RWPE1 (cell line): ENCODE results near the gene TIMM23B.
A peak's percentile ranks its signal among the peaks of the same experiment; 100 is the strongest.
"Not testable (repeated sequence)": the region's sequence is repeated elsewhere in the genome, so short reads cannot be mapped to it uniquely, and the experiment has no call there.

Experiments used
- CTCF ChIA-PET: fragments of 350-600 bp; sonication (Branson Sonifier 250); formaldehyde crosslinking; extraction: SDS; loops from one replicate; lab custom pipeline; 2021; lab: Yijun Ruan, JAX
- POLR2A ChIA-PET: fragments of 400-600 bp; formaldehyde crosslinking; extraction: SDS; loops from one replicate; lab custom pipeline; 2020; ENCODE audit warnings: antibody characterized with exemption; ENCODE audit not compliant: low non-redundant PET; lab: Yijun Ruan, JAX
- DNase-seq: peaks from one replicate; pipeline ENCODE4 v3.0.0; 2012; ENCODE audit warnings: low spot score
- H3K27ac ChIP-seq: fragments of 450-650 bp; 2 replicates; pipeline ENCODE4 v1.5.1; 2017

The TIMM23B gene, protein sequence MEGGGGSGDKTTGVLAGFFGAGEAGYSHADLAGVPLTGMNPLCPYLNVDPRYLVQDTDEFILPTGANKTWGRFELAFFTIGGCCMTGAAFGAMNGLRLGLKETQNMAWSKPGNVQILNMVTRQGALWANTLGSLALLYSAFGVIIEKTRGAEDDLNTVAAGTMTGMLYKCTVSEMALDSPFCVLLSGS

DNA sequence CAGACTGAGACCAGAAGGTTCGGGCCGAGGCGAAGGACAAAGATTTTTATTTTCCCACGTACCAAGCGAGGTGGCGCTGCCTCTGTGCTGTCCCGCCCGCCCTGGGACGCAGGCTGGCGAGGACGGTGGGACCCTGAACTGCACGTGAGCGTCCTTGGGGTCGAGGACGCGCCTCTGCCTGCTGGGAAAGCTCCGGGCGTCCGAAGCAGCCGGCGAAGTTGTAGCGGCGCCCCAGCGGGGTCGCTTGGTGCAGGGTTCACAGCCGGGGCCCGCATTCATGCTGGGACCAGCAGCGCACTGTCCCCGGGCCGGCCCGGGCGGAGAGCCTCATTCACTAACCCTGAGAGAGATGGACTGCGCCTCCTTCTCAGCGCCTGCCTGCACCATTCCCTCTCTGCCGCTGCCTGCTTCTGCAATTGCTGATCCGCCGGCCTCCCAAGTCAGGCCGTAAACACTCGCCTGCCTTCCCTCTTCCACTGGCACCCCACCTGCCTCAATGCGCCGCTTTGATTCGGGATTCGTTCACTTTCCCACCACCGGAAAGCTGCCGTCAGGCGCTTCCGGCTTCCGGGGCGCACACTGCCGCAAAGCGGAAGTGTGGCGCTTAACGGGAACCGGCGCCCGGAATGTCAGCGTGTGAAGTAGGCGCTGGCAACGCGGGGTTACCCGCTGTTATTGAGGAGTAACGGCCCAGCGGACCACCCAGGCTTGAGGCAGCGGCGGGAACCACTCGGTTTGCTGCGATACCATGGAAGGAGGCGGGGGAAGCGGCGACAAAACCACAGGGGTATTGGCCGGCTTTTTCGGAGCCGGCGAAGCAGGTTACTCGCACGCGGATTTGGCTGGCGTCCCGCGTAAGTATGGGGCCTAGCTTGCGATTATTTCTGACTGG lies at the start of gene TIMM23B, which contains the start of gene PARG:
TSS of gene TIMM23B (plus strand) at position 607 of the 892 bp plus-strand sequence. CDS start at position 749, 142 bp downstream.
TSS of gene PARG (minus strand) at position 581 of the 892 bp plus-strand sequence. CDS start at position 279, 302 bp downstream.
- CTCF ChIA-PET, POLR2A ChIA-PET: not testable (repeated sequence)
- DNase-seq, result peak; percentile 35
- peak within 1 kb of the TSS; percentile 73 for H3K27ac ChIP-seq

DNA sequence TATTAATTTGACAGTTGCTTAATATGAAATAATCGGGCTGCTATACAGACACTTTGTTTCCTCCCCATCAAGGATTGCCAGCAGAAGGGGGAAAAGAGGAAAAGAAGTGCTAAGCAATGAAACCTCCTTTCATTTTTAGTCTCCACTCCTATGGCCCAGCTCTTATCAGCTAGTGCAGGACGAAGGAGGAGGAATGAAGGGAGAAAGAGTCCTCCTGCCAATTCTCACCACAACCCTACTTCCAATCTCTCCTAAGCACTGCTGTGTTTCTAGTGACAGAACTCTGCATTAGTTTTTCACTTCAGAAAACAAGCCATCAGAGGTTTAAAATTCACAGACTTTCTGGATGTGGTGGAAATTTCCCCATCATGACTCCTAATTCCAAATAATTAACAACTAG lies 41.9 kb upstream of the TIMM23B start:
- H3K27ac ChIP-seq, DNase-seq, CTCF ChIA-PET, POLR2A ChIA-PET: not testable (repeated sequence)

DNA sequence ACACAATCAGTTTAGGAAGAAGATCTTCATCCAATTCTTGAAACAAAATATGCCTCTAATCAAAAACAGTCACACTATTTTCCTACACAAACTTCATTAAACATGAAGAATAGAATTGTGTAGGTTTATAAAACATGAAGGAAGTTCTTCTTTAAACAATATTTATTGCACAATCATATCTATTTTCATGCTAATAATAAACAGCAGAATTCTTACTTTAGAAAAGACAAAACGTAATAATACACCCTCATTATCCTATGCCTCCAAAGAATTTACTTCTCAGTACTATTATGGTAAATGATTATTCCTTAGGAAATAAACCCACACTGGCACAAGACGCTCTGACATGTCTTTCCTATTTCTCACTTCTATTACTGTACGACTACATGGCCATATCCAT lies 41.4 kb upstream of the TIMM23B start:
- POLR2A ChIA-PET, DNase-seq, CTCF ChIA-PET: not testable (repeated sequence)

DNA sequence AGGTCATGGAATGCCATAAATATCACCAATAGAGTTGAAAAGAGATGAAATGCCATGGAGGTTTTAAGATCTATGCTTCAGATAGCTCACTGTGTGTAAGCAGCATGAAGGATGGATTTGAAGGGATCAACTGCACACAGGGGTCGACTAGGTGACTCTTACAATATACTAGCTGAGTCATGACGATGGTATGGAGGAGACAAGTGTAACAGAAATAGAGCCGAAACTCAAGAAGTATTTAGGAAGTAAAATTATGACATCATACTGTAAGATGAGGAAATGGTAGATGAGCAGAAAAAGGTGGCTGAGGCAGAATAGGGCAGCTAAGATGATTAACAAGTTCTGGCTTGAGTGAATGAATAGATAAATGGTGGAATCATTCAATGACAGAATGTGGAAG lies 38.0 kb upstream of the TIMM23B start:
- DNase-seq, result not testable (repeated sequence)

More for the DNA sequence above, 41.4 kb upstream of the TIMM23B start:
- H3K27ac ChIP-seq, result not testable (repeated sequence)

DNA sequence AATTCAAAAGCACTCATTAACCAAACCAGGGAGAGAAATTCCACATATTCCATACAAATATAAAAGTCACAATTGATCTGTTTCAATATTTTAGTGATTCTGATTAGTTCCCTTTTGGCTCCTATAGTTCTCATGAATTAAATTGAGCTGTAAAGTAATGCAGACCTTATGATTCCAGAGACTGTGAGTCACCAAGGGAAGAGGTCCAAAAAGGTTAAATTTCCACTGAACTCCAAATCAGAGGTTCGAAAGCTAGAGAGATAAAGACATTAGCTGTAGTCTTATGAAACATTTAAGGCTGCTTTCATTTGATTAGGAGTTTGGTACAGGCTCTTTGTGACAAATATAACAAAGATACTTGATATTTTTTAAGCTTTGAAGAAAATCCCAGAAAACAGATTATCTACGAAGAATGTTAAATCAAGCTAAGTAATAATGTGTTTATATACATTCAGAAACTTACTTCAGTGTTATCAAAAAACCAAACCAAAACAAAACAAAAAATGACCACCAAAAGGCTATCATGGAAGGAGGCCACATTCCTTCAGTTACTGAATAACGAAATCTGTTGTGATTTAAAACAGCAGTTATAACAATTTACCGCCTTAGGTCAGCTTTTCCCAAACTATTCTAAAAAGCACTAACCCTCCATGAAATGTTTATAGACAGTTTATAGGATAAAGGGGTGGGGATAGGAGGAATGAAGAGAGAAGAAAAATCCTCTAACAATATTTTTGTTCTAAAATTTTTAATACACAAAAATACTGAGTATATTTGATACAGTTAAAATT lies 33.4 kb upstream of the TIMM23B start:
- DNase-seq, H3K27ac ChIP-seq, CTCF ChIA-PET, POLR2A ChIA-PET: not testable (repeated sequence)

More for the DNA sequence above, 38.0 kb upstream of the TIMM23B start:
- H3K27ac ChIP-seq, POLR2A ChIA-PET, CTCF ChIA-PET: not testable (repeated sequence)

DNA sequence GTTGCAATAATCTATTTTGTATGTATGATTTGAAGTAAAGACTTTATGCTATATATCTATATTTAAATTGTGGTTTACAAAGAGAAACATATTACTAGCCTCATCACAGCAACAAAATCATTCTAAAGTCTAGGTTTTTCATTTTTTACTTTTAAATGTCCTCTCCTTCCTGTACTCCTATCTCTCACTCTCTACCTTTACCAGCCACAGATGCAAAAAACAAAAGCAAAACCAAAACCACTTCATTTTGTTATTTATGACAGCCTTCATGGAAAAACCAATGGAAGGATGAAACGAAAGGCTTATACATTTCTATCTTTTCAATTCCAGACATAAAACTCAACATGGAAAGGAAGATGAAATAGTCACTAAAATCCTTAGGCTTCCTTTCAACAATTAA lies 31.6 kb upstream of the TIMM23B start:
- DNase-seq, H3K27ac ChIP-seq, POLR2A ChIA-PET, CTCF ChIA-PET: not testable (repeated sequence)

DNA sequence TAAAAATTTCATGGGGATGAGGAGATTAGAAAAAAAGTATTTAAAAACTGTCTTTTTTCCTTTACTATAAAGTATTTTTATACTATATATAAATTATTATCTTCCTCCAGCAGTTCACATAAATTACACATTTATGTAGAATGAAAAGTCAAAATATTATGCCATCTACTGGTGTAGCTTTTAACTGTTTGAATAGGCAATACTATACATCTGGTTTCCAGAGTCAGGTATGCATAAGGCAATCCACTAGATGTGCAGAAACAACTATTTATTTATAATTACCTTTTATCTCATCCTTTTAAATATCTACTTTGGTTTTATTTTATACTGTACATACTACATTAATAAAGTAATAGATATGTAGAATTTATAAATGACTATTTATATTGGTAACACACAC lies 25.4 kb upstream of the TIMM23B start:
- DNase-seq, POLR2A ChIA-PET, CTCF ChIA-PET, H3K27ac ChIP-seq: not testable (repeated sequence)

DNA sequence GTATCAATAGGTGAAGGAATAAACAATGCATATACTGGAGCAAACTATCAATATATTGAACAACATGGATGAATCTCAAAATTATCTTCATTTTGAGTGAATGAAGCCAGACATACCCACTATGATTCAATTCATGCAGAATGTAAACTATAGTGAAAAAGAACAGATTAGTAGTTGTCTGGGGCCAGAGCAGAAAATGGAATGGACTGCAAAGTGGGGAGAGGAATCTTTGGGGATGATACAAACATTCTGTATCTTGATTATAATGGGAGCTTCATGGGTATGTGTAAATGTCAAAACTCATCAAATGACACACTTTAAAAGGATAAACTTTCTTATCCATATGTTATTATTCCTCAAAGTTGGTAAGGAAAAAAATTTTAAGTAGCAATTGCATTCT lies 23.9 kb upstream of the TIMM23B start:
- POLR2A ChIA-PET, H3K27ac ChIP-seq, CTCF ChIA-PET, DNase-seq: not testable (repeated sequence)

DNA sequence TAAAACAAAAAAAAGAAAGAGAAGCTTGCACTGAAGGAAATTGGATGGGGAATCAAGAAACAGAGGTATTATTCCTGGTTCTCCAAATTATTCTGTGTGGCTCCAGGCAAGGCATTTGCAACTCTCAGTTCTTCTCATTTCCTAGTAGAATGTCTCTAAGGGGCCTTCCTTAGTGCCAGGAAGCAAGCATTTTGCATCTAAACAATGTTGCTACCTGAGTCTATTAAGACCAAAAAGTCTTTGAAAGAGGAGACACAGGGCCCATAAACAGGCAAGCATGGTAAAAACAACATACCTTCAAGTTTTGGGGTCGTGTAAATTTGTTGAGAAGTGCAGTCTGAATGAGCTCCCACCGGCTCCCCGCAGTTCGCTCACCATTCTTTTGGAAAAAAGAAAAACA lies 19.8 kb upstream of the TIMM23B start:
- POLR2A ChIA-PET, H3K27ac ChIP-seq, DNase-seq: not testable (repeated sequence)
- CTCF ChIA-PET, result interaction anchor here (0.6 kb wide), 1 partner anchor 560 kb away, joined by 4 read pairs; no protein-coding TSS in a partner anchor

DNA sequence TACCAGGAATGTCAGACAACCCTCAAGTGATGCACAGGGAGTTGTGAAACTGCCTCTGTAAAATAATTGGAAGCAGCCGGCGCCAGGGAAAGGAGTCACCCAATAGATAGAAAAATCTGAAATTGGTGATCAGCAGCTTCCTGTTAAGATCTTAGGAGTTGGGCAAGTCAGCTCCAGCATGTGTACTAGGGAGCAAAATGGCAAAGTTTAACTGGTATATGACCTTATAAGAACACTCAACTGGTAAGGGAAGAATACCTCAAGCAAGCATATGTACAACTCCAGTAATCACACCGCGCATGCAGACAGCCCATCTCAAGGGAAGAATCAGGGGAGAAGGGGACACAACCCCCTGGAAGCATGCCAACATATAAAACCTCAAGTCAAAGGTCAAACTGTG lies 18.3 kb upstream of the TIMM23B start:
- CTCF ChIA-PET, POLR2A ChIA-PET, H3K27ac ChIP-seq, DNase-seq: not testable (repeated sequence)

DNA sequence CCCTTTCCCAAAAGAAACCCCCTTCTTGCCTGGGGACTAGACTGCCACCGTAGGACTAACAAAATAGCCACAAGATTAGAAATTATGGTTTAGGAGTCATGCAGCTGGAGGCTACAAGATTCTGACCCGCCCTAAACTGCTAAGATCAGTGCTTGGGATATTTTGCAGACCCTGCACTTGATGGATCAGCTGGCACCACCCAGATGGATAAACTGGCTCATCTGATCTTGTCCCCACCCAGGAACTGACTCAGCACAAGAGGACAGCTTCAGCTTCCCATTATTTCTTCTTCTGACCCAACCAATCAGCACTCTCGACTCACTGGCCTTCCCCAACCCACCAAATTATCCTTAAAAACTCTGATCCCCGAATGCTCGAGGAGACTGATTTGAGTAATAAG lies 10.6 kb upstream of the TIMM23B start:
- POLR2A ChIA-PET, DNase-seq, CTCF ChIA-PET, H3K27ac ChIP-seq: not testable (repeated sequence)

DNA sequence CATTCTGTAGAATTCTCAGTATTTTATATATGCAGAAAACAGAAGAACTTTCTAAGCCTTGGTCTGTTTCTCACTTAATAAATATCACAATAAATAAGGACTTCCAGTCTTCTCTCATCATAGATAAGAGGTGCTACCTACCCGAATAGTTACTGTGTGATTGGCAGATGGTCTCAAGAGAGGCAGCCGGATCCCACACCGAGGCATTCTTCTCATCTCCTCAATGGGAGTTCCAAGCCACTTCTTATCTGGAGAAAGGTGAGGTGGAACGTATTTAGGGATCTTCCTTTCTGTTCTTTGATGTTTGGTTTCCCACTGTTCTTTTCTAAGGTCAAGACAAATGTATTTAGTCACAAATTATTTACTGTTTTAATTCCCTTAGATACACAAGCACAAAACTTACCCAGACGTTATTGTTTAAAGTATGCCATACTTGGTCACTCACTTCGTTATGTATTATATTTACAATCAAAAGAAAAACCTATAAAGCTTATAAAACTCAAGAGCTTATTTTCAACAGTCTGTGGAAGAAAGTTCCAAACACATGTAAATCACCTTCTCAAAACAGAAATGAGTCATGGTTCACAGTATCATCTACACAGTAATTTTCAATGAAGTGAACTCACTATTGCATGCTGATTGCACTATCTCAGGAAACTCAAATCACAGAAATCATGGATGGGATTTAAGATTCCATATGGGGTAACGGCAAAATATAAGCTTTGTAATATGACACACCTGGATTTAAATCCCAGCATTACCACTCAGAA lies 9.7 kb upstream of the TIMM23B start:
- CTCF ChIA-PET, DNase-seq, POLR2A ChIA-PET, H3K27ac ChIP-seq: not testable (repeated sequence)

DNA sequence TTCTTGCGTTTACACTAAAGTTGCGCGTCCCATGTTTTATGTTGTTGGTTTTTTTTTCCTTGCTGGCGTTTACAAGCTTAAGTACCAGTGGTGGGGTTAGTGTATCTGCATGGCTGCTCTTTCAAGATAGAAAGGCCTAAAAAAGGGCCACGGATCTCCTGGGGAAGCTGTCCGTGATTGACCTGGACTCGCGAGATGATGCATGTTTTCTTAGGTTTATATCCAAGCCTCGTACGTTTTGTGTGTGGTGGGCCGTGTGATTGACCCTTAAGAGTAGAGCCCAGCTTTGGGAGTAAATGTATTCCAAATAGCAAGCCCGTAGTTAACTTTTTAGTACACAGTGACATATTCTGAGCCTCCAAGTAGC lies 469 bp downstream of the TIMM23B start:
- H3K27ac ChIP-seq, result peak overlapping the region; percentile 73
- DNase-seq, CTCF ChIA-PET, POLR2A ChIA-PET: not testable (repeated sequence)

DNA sequence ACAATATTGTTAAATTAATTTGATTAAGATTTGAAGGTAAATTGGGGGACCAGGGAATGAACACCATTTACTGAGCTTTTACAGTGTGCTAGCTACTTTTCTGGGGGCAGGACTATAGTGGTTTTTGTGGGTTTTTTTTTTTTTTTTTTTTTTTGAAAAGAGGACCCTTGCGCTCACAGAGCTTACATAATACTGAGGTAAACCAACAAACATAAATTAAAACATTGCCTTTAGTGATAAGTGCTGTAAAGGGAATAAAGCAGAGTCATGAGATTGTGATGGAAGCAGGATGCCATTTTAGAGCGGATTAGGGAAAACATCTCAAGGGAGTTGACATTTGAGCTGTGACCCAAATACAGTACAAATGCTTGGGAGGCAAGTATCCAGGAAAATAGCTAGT lies 1.8 kb downstream of the TIMM23B start:
- H3K27ac ChIP-seq, POLR2A ChIA-PET, DNase-seq, CTCF ChIA-PET: not testable (repeated sequence)

DNA sequence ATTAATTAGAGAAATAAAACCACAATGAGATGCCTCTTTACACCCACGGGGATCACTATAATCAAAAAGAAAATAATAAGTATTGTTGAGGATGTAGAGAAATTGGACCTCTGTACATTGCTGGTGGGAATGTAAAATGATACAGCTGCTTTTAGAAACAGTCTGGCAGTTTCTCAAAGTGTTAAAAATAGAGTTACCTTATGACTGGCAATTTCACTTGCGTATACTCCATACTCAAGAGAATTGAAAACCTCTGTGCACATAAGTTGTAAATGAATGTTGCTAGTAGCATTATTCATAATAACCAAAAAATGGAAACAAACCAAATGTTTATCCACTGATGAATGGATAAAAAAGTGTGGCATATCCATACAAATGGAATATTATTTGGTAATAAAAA lies 6.3 kb downstream of the TIMM23B start:
- DNase-seq, H3K27ac ChIP-seq, CTCF ChIA-PET, POLR2A ChIA-PET: not testable (repeated sequence)

DNA sequence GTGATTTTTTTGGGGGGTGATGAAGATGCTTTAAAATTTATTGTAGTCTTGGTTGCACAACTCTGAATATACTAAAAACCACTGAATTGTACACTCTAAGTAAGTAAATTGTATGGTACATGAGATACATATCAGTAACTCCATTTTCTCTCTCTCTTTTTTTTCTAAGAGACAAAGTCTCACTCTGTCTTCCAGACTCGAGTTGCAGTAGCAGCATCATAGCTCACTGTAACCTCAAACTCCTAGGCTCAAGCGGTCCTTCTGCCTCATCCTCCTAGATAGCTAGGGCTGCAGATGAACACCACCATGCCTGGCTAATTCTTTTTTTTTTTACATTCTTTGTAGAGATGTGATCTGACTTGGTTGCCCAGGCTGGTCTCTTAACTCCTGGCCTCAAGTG lies 6.9 kb downstream of the TIMM23B start:
- H3K27ac ChIP-seq, CTCF ChIA-PET, DNase-seq, POLR2A ChIA-PET: not testable (repeated sequence)
